Esophagus squamous epithelium (tissue), 5 donors: Measurements from ENCODE around the gene KMT2C. TPM values are rescaled to one million over a fixed set of nuclear protein-coding genes. Genes with fewer than 3 reads are reported as not detected.
A peak's percentile ranks its signal among the peaks of the same experiment; 100 is the strongest.

ENCODE experiments used
- DNase-seq: peaks from one replicate; lab custom pipeline; 2025; lab: John Stamatoyannopoulos, UW
- H3K27ac ChIP-seq, 4 donors: fragments of 200-600 bp; sonication (generic); one replicate each; pipeline ENCODE4 v1.5.1; 2016 to 2019; ENCODE audit warnings: mild to moderate bottlenecking in 1 of 4
- H3K27me3 ChIP-seq, 4 donors: fragments of 200-600 bp; sonication (generic); 1 replicate in 3 of 4; 2 replicates in 1 of 4; pipeline versions ENCODE4 v1.5.1 to v1.6.0; 2017 to 2021; ENCODE audit warnings: antibody characterized with exemption in 1 of 4
- H3K36me3 ChIP-seq, 3 donors: fragments of 200-600 bp; sonication (generic); one replicate each; pipeline ENCODE4 v1.5.1; 2016 to 2019
- H3K4me1 ChIP-seq, 3 donors: fragments of 200-600 bp; sonication (generic); one replicate each; pipeline ENCODE4 v1.5.1; 2017 to 2019
- H3K4me3 ChIP-seq, 4 donors: fragments of 200-600 bp; sonication (generic); 1 replicate in 3 of 4; 2 replicates in 1 of 4; pipeline ENCODE4 v1.5.1; 2016 to 2019; ENCODE audit warnings: mild to moderate bottlenecking in 2 of 4, moderate library complexity in 1 of 4
- H3K9me3 ChIP-seq, 3 donors: fragments of 200-600 bp; sonication (generic); one replicate each; pipeline ENCODE4 v1.5.1; 2016 to 2019
- POLR2A ChIP-seq, 4 donors: fragments of 450-650 bp; IDR thresholded peaks; one replicate each; pipeline ENCODE4 v1.6.1; 2017; ENCODE audit warnings: antibody characterized with exemption in 4 of 4, mild to moderate bottlenecking in 4 of 4, moderate library complexity in 3 of 4
- WGBS, 2 donors: methylation state at CpG; one replicate each; pipeline ENCODE4 v1.1.5; 2018; 5-methylcytosine and 5-hydroxymethylcytosine counted together
- intact Hi-C: fragments of 100-400 bp; cut with DNase I; formaldehyde crosslinking; loops from one replicate; pipeline ENCODE4 v1.15.0; 2022
- total RNA-seq, 4 donors: library from RNA; depleted of rRNA; stranded (reverse); fragments of >200 nt; gene quantifications; one replicate each; pipeline ENCODE4 v1.1.0, GENCODE V29; 2016
- TF ChIP-seq, protein P1 (sequence below), 6 experiments: fragments of 450-650 bp in 4 of 6; fragments of 200-600 bp in 2 of 6; sonication (generic) in 2 of 6; IDR thresholded peaks; one replicate each; pipeline ENCODE4 v1.5.1; 2016 to 2019; ENCODE audit warnings: antibody characterized with exemption in 6 of 6, mild to moderate bottlenecking in 4 of 6, moderate library complexity in 4 of 6
- donor health status: DM: yes; HTN: yes; CAD: no.

KMT2C gene
- total RNA-seq: 10 to 100 TPM; 25.1 to 64.7 (median 43.4) TPM

GRCh38 chr7:152435384-152436110 is at the start of gene KMT2C:
KMT2C (minus strand) TSS chr7:152436003; CDS start chr7:152435786, 217 bp downstream.
- H3K27me3 ChIP-seq: no peaks in the 10 kb centered on the region
- H3K36me3 ChIP-seq: no peaks in the 10 kb centered on the region
- 0% methylated on average over 6 of the region's 107 CpGs; no CpG with 5 or more reads in 1 of the 2 donors for WGBS, 2 donors
- H3K4me1 ChIP-seq: peaks cover 0 to 45% (median 16%) of the 10 kb centered on the region in 3 donors
- peak within 1 kb of the TSS; percentile 95 to 98 (median 97) for H3K4me3 ChIP-seq
- H3K9me3 ChIP-seq: no peaks in the 10 kb centered on the region
- TF ChIP-seq, protein P1, sequence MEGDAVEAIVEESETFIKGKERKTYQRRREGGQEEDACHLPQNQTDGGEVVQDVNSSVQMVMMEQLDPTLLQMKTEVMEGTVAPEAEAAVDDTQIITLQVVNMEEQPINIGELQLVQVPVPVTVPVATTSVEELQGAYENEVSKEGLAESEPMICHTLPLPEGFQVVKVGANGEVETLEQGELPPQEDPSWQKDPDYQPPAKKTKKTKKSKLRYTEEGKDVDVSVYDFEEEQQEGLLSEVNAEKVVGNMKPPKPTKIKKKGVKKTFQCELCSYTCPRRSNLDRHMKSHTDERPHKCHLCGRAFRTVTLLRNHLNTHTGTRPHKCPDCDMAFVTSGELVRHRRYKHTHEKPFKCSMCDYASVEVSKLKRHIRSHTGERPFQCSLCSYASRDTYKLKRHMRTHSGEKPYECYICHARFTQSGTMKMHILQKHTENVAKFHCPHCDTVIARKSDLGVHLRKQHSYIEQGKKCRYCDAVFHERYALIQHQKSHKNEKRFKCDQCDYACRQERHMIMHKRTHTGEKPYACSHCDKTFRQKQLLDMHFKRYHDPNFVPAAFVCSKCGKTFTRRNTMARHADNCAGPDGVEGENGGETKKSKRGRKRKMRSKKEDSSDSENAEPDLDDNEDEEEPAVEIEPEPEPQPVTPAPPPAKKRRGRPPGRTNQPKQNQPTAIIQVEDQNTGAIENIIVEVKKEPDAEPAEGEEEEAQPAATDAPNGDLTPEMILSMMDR (IDR thresholded peaks at IDR 0.05): no peak
- TF ChIP-seq POLR2A (IDR thresholded peaks at IDR 0.05): peak in 2 of 4 donors; percentile 72 to 74
- intact Hi-C loops: no loop called here
- peak within 1 kb of the TSS; percentile 100 for H3K27ac ChIP-seq
- DNase-seq: no peak

GRCh38 chr7:152481082-152481481 is 45.3 kb upstream of the KMT2C start:
- intact Hi-C loops: no loop called here
- no peaks in the 10 kb centered on the region for H3K4me1 ChIP-seq
- WGBS, 2 donors: 79% methylated on average over 4 of the region's 4 CpGs
- H3K36me3 ChIP-seq: no peaks in the 10 kb centered on the region
- H3K9me3 ChIP-seq: no peaks in the 10 kb centered on the region
- no peak overlapping the region for H3K4me3 ChIP-seq
- H3K27ac ChIP-seq: no peak overlapping the region
- no peak for TF ChIP-seq POLR2A (IDR thresholded peaks at IDR 0.05)
- TF ChIP-seq, protein P1 (IDR thresholded peaks at IDR 0.05): no peak
- DNase-seq: no peak
- H3K27me3 ChIP-seq: no peaks in the 10 kb centered on the region

- Histone ChIP-seq H3K4me3 (no peak overlapping the region), H3K27ac (no peak overlapping the region), H3K4me1 (no peaks in the 10 kb centered on the region), H3K9me3 (no peaks in the 10 kb centered on the region), H3K27me3 (no peaks in the 10 kb centered on the region), H3K36me3 (no peaks in the 10 kb centered on the region)
- no peak for DNase-seq
- no peak for TF ChIP-seq POLR2A (IDR thresholded peaks at IDR 0.05)
- TF ChIP-seq, protein P1 (IDR thresholded peaks at IDR 0.05): no peak
- WGBS, 2 donors: 73 to 84% methylated on average over 4 of the region's 4 CpGs
- intact Hi-C loops: no loop called here
Measured at GRCh38 chr7:152480664-152481063, 44.9 kb upstream of the KMT2C start.

DNA sequence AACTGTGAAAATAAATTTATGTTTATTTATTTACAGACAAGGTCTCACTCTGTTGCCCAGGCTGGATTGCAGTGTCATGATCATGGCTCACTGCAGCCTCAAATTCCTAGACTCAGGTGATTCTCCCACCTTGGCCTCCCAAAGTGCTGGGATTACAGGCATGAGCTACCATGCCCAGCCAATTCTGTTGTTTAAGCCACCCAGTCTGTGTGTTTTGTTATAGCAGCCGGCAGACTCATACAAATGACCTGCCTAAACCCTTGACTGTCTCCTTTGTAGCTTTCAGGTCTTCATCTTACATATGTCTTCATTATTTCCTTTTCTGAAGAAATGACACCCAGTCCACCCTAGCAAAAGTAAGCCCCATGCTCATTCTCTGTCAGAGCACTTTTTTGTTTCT is 43.8 kb upstream of the KMT2C start:
- H3K36me3 ChIP-seq: no peaks in the 10 kb centered on the region

DNA sequence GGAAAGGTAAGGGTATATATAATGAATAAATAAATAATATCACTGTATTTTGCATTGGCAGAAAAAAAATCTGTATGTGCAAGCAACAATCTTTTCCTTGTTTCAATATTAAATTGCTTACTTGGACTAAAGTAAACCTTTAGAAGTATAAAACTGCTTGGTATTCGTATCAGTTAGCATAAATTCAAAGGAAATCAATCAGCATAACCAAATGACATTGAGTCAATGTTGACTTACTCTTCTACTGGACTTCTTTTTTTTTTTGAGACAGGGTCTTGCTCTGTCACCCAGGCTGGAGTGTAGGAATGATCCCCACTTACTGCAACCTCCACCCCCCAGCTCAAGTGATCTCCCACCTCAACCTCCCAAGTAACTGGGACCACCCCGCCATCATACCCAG is 42.3 kb upstream of the KMT2C start:
- Histone ChIP-seq H3K4me3 (no peak overlapping the region), H3K36me3 (no peaks in the 10 kb centered on the region), H3K27ac (no peak overlapping the region), H3K27me3 (no peaks in the 10 kb centered on the region), H3K4me1 (no peaks in the 10 kb centered on the region), H3K9me3 (no peaks in the 10 kb centered on the region)
- no peak for DNase-seq
- intact Hi-C loops: no loop called here
- 65 to 90% methylated on average over 1 to 2 of the region's 2 CpGs for WGBS, 2 donors
- TF ChIP-seq POLR2A (IDR thresholded peaks at IDR 0.05): no peak
- TF ChIP-seq, protein P1 (IDR thresholded peaks at IDR 0.05): no peak

More for the DNA sequence above, 43.8 kb upstream of the KMT2C start:
- Histone ChIP-seq H3K9me3 (no peaks in the 10 kb centered on the region), H3K4me3 (no peak overlapping the region), H3K4me1 (no peaks in the 10 kb centered on the region), H3K27ac (no peak overlapping the region), H3K27me3 (no peaks in the 10 kb centered on the region)
- intact Hi-C loops: no loop called here
- TF ChIP-seq, protein P1 (IDR thresholded peaks at IDR 0.05): no peak
- TF ChIP-seq POLR2A (IDR thresholded peaks at IDR 0.05): no peak
- WGBS, 2 donors: 92 to 100% methylated on average over 1 of the region's 1 CpG
- no peak for DNase-seq
